Thyroid gland (tissue), 4 donors: ENCODE measurements around the gene FOXP3. TPM values are rescaled to one million over a fixed set of nuclear protein-coding genes. Genes with fewer than 3 reads are reported as not detected.

Experiments
- DNase-seq, 2 donors: peaks; one replicate each; pipeline ENCODE4 v3.0.0-alpha.2; 2019
- H3K27ac ChIP-seq, 3 donors: fragments of 200-600 bp; sonication (generic); 1 replicate in 2 of 3; 2 replicates in 1 of 3; pipeline ENCODE4 v1.5.1; 2016 to 2019; ENCODE audit warnings: mild to moderate bottlenecking in 1 of 3, moderate library complexity in 1 of 3
- H3K27me3 ChIP-seq: fragments of 200-600 bp; sonication (generic); one replicate; pipeline ENCODE4 v1.5.1; 2019
- H3K36me3 ChIP-seq, 2 donors: fragments of 200-600 bp; sonication (generic); one replicate each; pipeline ENCODE4 v1.5.1; 2016 to 2019
- H3K4me1 ChIP-seq, 2 donors: fragments of 200-600 bp; sonication (generic); one replicate each; pipeline ENCODE4 v1.5.1; 2017 to 2019
- H3K4me3 ChIP-seq, 3 donors: fragments of 200-600 bp; sonication (generic); replicated peaks in 1 of 3; 1 replicate in 2 of 3; 2 replicates in 1 of 3; pipeline ENCODE4 v1.5.1; 2016; ENCODE audit warnings: mild to moderate bottlenecking in 1 of 3
- H3K9me3 ChIP-seq: fragments of 200-600 bp; sonication (generic); one replicate; pipeline ENCODE4 v1.5.1; 2017
- POLR2A ChIP-seq, 2 donors: fragments of 450-650 bp; IDR thresholded peaks; one replicate each; pipeline ENCODE4 v1.6.1; 2017; ENCODE audit warnings: antibody characterized with exemption in 2 of 2, mild to moderate bottlenecking in 2 of 2, moderate library complexity in 1 of 2
- WGBS, 2 donors: methylation state at CpG; one replicate each; pipeline ENCODE4 v1.1.5; 2017; 5-methylcytosine and 5-hydroxymethylcytosine counted together
- intact Hi-C: fragments of 100-400 bp; cut with DNase I; formaldehyde crosslinking; loops from one replicate; pipeline ENCODE4 v1.15.1; 2023
- total RNA-seq, 4 donors: library from RNA; depleted of rRNA; stranded (reverse); fragments of >200 nt; gene quantifications; one replicate each; pipeline ENCODE4 v1.2.3, GENCODE V29; 2016
- TF ChIP-seq, protein P1 (sequence below), 6 experiments: fragments of 200-600 bp in 3 of 6; fragments of 450-650 bp in 3 of 6; sonication (generic) in 3 of 6; IDR thresholded peaks; one replicate each; pipeline ENCODE4 v1.5.1; 2016 to 2019; ENCODE audit warnings: antibody characterized with exemption in 6 of 6, mild to moderate bottlenecking in 2 of 6, inconsistent platforms in 1 of 6, moderate library complexity in 1 of 6

FOXP3 gene
- total RNA-seq, 4 donors from 2014 or later: 0.11 to 0.13 TPM; not detected in 2

DNA sequence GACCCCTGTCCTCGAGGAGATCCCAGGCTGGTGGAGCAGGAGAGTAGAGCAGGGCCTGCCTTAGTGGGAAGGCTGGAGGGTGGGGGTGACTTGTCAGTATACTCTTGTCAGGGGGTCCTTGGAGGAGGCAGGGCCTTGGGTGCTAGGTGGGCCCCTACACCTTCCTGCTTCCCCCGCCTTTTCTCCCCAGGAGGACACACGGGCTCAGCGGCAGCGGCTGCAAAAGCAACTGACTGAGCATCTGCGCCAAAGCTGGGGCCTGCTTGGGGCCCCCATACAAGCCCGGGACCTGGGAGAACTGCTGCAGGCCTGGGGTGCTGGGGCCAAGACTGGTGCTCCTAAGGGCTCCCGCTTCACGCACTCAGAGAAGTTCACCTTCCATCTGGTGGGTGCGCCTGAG is 18.0 kb downstream of the FOXP3 start:
- no peak for DNase-seq
- Histone ChIP-seq H3K4me3 (no peak overlapping the region), H3K27me3 (no peaks in the 10 kb centered on the region), H3K9me3 (no peaks in the 10 kb centered on the region), H3K27ac (no peak overlapping the region), H3K4me1 (no peaks in the 10 kb centered on the region), H3K36me3 (no peaks in the 10 kb centered on the region)
- intact Hi-C loops: no loop called here
- TF ChIP-seq, protein P1, sequence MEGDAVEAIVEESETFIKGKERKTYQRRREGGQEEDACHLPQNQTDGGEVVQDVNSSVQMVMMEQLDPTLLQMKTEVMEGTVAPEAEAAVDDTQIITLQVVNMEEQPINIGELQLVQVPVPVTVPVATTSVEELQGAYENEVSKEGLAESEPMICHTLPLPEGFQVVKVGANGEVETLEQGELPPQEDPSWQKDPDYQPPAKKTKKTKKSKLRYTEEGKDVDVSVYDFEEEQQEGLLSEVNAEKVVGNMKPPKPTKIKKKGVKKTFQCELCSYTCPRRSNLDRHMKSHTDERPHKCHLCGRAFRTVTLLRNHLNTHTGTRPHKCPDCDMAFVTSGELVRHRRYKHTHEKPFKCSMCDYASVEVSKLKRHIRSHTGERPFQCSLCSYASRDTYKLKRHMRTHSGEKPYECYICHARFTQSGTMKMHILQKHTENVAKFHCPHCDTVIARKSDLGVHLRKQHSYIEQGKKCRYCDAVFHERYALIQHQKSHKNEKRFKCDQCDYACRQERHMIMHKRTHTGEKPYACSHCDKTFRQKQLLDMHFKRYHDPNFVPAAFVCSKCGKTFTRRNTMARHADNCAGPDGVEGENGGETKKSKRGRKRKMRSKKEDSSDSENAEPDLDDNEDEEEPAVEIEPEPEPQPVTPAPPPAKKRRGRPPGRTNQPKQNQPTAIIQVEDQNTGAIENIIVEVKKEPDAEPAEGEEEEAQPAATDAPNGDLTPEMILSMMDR (IDR thresholded peaks at IDR 0.05): no peak
- no peak for TF ChIP-seq POLR2A (IDR thresholded peaks at IDR 0.05)
- 86 to 100% methylated on average over 1 to 2 of the region's 10 CpGs for WGBS, 2 donors

DNA sequence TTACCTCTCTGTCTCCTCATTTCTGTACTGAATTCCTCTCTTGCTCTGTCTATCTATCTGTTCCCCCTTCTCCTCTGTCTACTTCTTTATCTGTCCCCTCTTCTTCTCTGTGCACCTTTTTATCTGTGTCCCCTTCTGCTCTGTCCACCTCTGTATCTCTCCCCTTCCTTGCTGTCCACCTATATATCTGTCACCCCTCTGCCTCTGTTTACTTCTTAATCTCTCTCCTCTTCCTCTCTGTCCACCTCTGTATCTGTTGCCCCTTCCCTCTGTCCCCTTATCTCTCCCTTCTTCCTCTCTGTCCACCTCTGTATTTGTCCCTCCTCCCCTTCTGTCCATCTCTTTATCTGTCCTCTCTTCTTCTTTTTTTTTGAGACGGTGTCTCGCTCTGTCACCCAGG is 20.3 kb downstream of the FOXP3 start:
- Histone ChIP-seq H3K9me3 (no peaks in the 10 kb centered on the region), H3K36me3 (no peaks in the 10 kb centered on the region), H3K27me3 (no peaks in the 10 kb centered on the region), H3K4me3 (no peak overlapping the region), H3K27ac (no peak overlapping the region), H3K4me1 (no peaks in the 10 kb centered on the region)
- TF ChIP-seq, protein P1 (IDR thresholded peaks at IDR 0.05): no peak
- TF ChIP-seq POLR2A (IDR thresholded peaks at IDR 0.05): no peak
- WGBS, 2 donors: 93 to 100% methylated on average over 2 of the region's 2 CpGs
- intact Hi-C loops: no loop called here
- DNase-seq: no peak

DNA sequence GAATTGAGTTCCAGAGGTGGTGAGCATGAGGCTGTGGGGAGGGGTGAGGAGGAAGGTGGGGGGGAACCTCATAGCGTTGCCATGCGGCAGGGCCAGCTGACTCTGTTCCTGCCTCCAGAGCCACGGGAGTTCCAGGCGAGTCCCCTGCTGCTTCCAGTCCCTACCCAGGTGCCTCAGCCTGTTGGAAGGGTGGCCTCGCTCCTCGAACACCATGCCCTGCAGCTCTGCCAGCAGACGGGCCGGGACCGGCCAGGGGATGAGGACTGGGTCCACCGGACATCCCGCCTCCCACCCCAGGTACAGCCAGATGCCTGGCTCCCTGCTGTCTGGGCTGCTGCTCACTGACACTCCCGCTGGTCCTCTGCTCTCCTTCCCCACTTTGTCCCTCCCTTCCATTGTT is 21.3 kb downstream of the FOXP3 start:
- Histone ChIP-seq H3K4me3 (no peak overlapping the region), H3K27ac (no peak overlapping the region), H3K9me3 (no peaks in the 10 kb centered on the region), H3K36me3 (no peaks in the 10 kb centered on the region), H3K4me1 (no peaks in the 10 kb centered on the region), H3K27me3 (no peaks in the 10 kb centered on the region)
- no peak for DNase-seq
- WGBS, 2 donors: 90 to 91% methylated on average over 3 to 10 of the region's 12 CpGs
- intact Hi-C loops: no loop called here
- TF ChIP-seq, protein P1 (IDR thresholded peaks at IDR 0.05): no peak
- no peak for TF ChIP-seq POLR2A (IDR thresholded peaks at IDR 0.05)

DNA sequence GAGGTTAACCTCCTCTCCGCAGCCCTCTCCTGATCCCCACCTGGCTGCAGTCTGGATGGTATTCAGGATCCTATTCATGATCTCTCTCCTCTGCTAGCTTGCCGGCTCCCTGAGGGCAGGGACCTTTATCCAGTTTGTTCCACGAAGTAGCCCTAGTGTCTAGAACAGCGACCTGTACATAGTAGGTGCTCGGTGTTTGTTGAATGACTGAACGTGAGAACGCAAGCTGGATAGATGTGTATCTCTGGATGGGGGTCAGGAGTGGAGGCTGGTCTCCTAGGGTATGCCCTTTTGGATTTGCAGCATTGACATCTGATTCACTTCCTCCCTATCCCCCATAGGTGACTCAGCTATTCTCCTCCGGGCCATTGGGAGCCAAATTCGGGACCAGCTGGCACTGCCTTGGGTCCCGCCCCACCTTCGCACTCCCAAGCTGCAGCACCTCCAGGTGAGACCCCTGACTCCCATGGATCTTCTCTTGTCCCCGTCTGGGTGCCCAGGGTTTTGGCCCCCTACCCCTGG is 21.9 kb downstream of the FOXP3 start:
- no peak for TF ChIP-seq POLR2A (IDR thresholded peaks at IDR 0.05)
- TF ChIP-seq, protein P1 (IDR thresholded peaks at IDR 0.05): no peak
- WGBS, 2 donors: 91 to 96% methylated on average over 8 to 12 of the region's 12 CpGs
- no peaks in the 10 kb centered on the region for H3K36me3 ChIP-seq

DNA sequence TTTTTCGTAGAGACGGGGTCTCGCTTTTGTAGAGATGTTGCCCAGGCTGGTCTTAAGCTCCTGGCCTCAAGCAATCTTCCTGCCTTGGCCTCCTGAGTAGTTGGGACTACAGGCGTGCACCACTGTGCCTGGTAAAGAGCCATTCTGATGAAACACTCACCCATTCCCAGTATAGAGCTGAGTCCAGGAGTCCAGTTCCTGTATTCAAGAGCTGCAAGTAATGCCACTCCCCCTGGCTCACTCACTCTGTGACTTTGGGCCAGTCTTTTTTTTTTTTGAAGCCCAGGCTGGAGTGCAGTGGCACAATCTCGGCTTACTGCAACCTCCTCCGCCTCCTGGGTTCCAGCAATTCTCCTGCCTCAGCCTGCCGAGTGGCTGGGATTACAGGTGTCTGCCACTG is 25.8 kb downstream of the FOXP3 start:
- Histone ChIP-seq H3K4me3 (no peak overlapping the region), H3K9me3 (no peaks in the 10 kb centered on the region), H3K4me1 (peaks cover 0 to 3% of the 10 kb centered on the region in 2 donors), H3K36me3 (no peaks in the 10 kb centered on the region), H3K27ac (no peak overlapping the region), H3K27me3 (no peaks in the 10 kb centered on the region)
- no peak for TF ChIP-seq POLR2A (IDR thresholded peaks at IDR 0.05)
- TF ChIP-seq, protein P1 (IDR thresholded peaks at IDR 0.05): no peak
- intact Hi-C loops: no loop called here
- DNase-seq: no peak
- 79 to 83% methylated on average over 6 to 7 of the region's 7 CpGs for WGBS, 2 donors

More for the DNA sequence above, 21.9 kb downstream of the FOXP3 start:
- DNase-seq: no peak
- Histone ChIP-seq H3K27ac (no peak overlapping the region), H3K4me1 (no peaks in the 10 kb centered on the region), H3K9me3 (no peaks in the 10 kb centered on the region), H3K4me3 (no peak overlapping the region), H3K27me3 (no peaks in the 10 kb centered on the region)
- intact Hi-C loops: no loop called here
